Right atrium auricular region (tissue), 2 donors: ENCODE data around the gene TTLL10. TPM values are rescaled to one million over a fixed set of nuclear protein-coding genes. Genes with fewer than 3 reads are reported as not detected.

Source experiments
- DNase-seq: peaks from one replicate; pipeline ENCODE4 v3.0.0-alpha.2; 2019; ENCODE audit warnings: low spot score
- H3K27ac ChIP-seq, 2 donors: fragments of 200-600 bp; sonication (generic); 1 replicate in 1 of 2; 2 replicates in 1 of 2; pipeline ENCODE4 v1.5.1; 2016 to 2019
- H3K27me3 ChIP-seq, 2 donors: fragments of 200-600 bp; sonication (generic); one replicate each; pipeline versions ENCODE4 v1.5.1 to v1.6.0; 2017 to 2019
- H3K36me3 ChIP-seq: fragments of 200-600 bp; sonication (generic); one replicate; pipeline ENCODE4 v1.5.1; 2016
- H3K4me1 ChIP-seq, 2 donors: fragments of 200-600 bp; sonication (generic); one replicate each; pipeline versions ENCODE4 v1.5.1 to v1.6.0; 2017 to 2019
- H3K4me3 ChIP-seq, 2 donors: fragments of 200-600 bp; sonication (generic); 1 replicate in 1 of 2; 2 replicates in 1 of 2; pipeline ENCODE4 v1.5.1; 2017 to 2019; ENCODE audit warnings: mild to moderate bottlenecking in 1 of 2, moderate library complexity in 1 of 2
- H3K9me3 ChIP-seq, 2 donors: fragments of 200-600 bp; sonication (generic); one replicate each; pipeline ENCODE4 v1.5.1; 2019
- total RNA-seq, 2 donors: library from RNA; depleted of rRNA; stranded (reverse); fragments of >200 nt; gene quantifications; one replicate each; pipeline ENCODE4 v1.1.0, GENCODE V29; 2016
- TF ChIP-seq, protein P1 (sequence below), 2 donors: fragments of 200-600 bp; sonication (generic); IDR thresholded peaks; one replicate each; pipeline ENCODE4 v1.5.1; 2019; ENCODE audit warnings: antibody characterized with exemption in 2 of 2

TTLL10 gene
- total RNA-seq, 2 donors from 2014 or later = not detected

GRCh38 chr1:1217621-1218523 is 44.2 kb downstream of the TTLL10 start:
- Histone ChIP-seq H3K36me3 (peaks cover 60% of the 10 kb centered on the region), H3K27me3 (no peaks in the 10 kb centered on the region), H3K27ac (no peak overlapping the region), H3K9me3 (no peaks in the 10 kb centered on the region), H3K4me1 (peaks cover 0 to 23% of the 10 kb centered on the region in 2 donors), H3K4me3 (no peak overlapping the region)
- TF ChIP-seq, protein P1, sequence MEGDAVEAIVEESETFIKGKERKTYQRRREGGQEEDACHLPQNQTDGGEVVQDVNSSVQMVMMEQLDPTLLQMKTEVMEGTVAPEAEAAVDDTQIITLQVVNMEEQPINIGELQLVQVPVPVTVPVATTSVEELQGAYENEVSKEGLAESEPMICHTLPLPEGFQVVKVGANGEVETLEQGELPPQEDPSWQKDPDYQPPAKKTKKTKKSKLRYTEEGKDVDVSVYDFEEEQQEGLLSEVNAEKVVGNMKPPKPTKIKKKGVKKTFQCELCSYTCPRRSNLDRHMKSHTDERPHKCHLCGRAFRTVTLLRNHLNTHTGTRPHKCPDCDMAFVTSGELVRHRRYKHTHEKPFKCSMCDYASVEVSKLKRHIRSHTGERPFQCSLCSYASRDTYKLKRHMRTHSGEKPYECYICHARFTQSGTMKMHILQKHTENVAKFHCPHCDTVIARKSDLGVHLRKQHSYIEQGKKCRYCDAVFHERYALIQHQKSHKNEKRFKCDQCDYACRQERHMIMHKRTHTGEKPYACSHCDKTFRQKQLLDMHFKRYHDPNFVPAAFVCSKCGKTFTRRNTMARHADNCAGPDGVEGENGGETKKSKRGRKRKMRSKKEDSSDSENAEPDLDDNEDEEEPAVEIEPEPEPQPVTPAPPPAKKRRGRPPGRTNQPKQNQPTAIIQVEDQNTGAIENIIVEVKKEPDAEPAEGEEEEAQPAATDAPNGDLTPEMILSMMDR (IDR thresholded peaks at IDR 0.05) = no peak
- no peak for DNase-seq

DNA sequence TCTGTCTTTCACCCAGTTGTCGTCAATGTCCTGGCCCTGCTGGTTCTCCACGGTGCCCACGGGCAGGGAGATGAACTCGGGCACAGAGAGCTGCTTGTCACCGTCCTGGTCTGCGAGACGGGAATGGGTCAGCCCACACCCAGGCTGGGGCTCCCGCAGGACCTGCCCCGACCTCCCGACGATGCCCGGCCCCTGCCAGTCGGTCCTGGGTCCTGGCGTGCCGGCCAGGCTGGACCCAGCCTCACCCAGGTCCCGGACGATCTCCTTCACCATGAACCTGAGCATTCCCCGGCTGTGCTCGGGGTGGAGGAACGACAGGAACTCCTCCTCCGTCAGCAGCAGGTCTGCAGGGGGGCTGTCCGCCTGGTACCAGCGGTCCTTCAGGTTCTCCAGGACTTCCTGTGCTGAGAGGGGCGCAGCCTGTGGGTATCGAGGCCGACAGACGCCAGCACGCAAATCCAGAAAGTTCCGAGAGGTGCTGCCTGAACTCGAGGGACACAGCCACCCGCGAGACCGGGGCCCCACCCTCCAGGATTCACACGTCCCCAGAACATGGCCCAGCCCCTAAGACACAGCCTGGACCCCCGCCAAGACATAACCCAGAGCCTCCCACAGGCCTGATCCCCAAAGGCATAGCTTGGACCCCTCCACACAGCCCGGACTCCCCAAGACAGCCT is 45.0 kb downstream of the TTLL10 start:
- TF ChIP-seq, protein P1 (IDR thresholded peaks at IDR 0.05) = no peak
- peaks cover 0 to 17% of the 10 kb centered on the region in 2 donors for H3K4me1 ChIP-seq
- H3K9me3 ChIP-seq = no peaks in the 10 kb centered on the region
- no peak overlapping the region for H3K4me3 ChIP-seq
- DNase-seq = no peak
- peaks cover 68% of the 10 kb centered on the region for H3K36me3 ChIP-seq
- no peak overlapping the region for H3K27ac ChIP-seq
- no peaks in the 10 kb centered on the region for H3K27me3 ChIP-seq

- H3K4me3 ChIP-seq = no peak overlapping the region
- peaks cover 72% of the 10 kb centered on the region for H3K36me3 ChIP-seq
- H3K9me3 ChIP-seq = no peaks in the 10 kb centered on the region
- TF ChIP-seq, protein P1 (IDR thresholded peaks at IDR 0.05) = no peak
- peaks cover 0 to 14% of the 10 kb centered on the region in 2 donors for H3K4me1 ChIP-seq
- DNase-seq = no peak
- H3K27ac ChIP-seq = no peak overlapping the region
- H3K27me3 ChIP-seq = no peaks in the 10 kb centered on the region
Measured at GRCh38 chr1:1219341-1219740, 45.7 kb downstream of the TTLL10 start.

- Histone ChIP-seq H3K27ac (no peak overlapping the region), H3K27me3 (no peaks in the 10 kb centered on the region), H3K36me3 (peaks cover 76% of the 10 kb centered on the region), H3K4me1 (peaks cover 0 to 19% of the 10 kb centered on the region in 2 donors), H3K4me3 (no peak overlapping the region), H3K9me3 (no peaks in the 10 kb centered on the region)
- TF ChIP-seq, protein P1 (IDR thresholded peaks at IDR 0.05) = no peak
- DNase-seq = no peak
Measured at GRCh38 chr1:1220197-1220596, 46.5 kb downstream of the TTLL10 start.

GRCh38 chr1:1221887-1222574 is 48.4 kb downstream of the TTLL10 start:
- TF ChIP-seq, protein P1 (IDR thresholded peaks at IDR 0.05) = no peak
- peaks cover 0 to 20% of the 10 kb centered on the region in 2 donors for H3K4me1 ChIP-seq

More at GRCh38 chr1:1221887-1222574, 48.4 kb downstream of the TTLL10 start:
- Histone ChIP-seq H3K36me3 (peaks cover 71% of the 10 kb centered on the region), H3K9me3 (no peaks in the 10 kb centered on the region), H3K4me3 (no peak overlapping the region), H3K27me3 (no peaks in the 10 kb centered on the region), H3K27ac (no peak overlapping the region)
- DNase-seq = no peak
